GM12874 (cell line): ENCODE results near the gene MBL2.

Experiments
- TF ChIP-seq, protein P1 (sequence below): IDR thresholded peaks from 2 replicates; pipeline ENCODE4 v1.5.1; 2011; ENCODE audit warnings: low read depth, mild to moderate bottlenecking, control low read depth, low read length, moderate library complexity; ENCODE audit not compliant: insufficient read depth

The MBL2 gene

DNA sequence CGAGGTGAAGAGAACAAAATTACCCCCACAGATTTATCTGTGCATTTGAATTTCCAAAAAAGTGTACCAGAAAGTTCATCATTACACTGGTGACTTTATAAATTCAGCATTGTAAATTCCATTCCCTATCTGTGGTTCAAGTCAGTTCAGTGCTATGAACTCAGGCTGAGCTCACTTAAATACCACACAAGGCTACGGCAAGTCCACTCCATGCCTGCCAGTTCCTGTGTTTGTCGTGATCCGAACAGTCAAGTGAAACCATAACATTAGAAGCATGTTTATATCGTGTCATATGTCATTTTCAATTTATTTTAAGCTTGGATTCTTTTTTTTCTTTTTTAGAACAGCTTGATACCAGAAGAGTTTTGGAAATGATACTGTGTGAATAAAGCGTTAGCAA, 14.8 kb downstream of the MBL2 start:
- TF ChIP-seq, protein P1, sequence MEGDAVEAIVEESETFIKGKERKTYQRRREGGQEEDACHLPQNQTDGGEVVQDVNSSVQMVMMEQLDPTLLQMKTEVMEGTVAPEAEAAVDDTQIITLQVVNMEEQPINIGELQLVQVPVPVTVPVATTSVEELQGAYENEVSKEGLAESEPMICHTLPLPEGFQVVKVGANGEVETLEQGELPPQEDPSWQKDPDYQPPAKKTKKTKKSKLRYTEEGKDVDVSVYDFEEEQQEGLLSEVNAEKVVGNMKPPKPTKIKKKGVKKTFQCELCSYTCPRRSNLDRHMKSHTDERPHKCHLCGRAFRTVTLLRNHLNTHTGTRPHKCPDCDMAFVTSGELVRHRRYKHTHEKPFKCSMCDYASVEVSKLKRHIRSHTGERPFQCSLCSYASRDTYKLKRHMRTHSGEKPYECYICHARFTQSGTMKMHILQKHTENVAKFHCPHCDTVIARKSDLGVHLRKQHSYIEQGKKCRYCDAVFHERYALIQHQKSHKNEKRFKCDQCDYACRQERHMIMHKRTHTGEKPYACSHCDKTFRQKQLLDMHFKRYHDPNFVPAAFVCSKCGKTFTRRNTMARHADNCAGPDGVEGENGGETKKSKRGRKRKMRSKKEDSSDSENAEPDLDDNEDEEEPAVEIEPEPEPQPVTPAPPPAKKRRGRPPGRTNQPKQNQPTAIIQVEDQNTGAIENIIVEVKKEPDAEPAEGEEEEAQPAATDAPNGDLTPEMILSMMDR = no peak

DNA sequence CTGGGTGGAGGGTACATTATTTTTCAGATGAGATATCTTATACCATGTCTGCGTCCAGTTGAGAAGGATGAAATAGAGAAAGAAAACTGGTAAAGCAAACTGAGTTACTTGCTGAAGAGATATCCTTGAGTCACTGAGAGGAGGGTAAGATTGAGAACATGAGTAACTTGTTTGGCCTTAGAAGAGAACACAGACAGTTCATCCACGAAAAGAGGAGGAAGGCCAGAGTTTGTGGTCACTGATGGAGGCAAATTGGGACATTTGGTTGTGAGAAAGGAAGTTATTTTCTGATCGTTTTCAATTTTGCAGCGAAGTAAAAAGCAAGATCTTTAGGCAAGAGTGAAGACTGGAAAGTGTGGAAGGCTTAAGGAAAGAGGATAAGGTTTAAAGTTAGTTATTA, 15.6 kb downstream of the MBL2 start:
- TF ChIP-seq, protein P1 = no peak

DNA sequence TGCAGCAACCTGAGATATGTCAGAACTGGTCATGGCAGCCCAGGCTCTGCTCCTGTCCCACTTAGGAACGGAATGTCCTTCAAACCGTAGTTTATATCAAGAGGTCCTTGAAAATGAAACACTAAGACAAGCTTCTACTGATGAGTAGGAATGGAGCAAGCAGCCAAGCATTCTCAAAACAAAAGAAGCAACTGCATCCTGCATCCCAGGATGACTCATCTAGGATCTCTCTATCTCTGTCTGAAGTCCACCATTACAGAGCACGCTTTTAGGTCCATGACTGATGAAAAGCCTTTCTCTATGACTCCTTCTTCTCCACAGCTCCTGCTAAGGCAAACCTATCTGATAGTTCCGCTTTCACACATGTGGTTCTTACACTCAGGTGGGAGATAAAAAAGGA, 16.3 kb downstream of the MBL2 start:
- TF ChIP-seq, protein P1 = no peak

GRCh38 chr10:52755297-52756062, 17.1 kb downstream of the MBL2 start:
- TF ChIP-seq, protein P1 = no peak

DNA sequence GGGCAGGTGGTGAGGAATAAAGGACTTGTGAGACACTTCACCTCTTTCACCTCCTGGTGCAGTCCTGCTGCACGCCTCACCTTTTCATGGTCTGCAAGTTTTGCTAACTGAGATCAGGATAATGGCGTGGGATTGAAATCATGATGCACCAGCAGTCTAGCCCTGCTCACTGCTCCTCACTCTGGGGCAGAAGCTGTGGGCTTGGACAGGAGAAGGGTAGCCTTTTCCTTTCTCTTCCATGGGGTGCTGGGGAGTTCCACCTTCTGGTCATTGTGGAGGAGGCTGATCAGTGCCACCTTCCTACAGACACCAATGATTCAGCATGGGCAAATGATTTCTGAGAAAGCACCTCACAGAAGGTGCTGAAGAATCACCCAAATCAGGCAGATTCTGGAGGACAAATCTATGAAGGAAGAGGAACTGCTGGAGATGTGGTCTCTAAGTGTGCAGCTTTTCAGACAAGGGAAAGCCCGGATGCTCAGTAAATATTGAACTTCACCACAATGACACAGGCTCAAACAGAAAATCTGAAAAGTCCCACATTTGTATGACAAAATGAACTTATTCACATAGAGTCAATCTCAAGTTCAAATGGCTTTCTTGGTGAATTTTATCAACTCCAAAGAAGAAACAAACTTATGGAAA, 19.7 kb downstream of the MBL2 start:
- TF ChIP-seq, protein P1 = no peak

- TF ChIP-seq, protein P1 = no peak
These were observed 20.3 kb downstream of the MBL2 start for GRCh38 chr10:52752261-52752660.

GRCh38 chr10:52751337-52751736, 21.2 kb downstream of the MBL2 start:
- TF ChIP-seq, protein P1 = no peak
